ENCODE data around the gene TBC1D1.
"Not testable (repeated sequence)": the region's sequence is repeated elsewhere in the genome, so short reads cannot be mapped to it uniquely, and the experiment has no call there.

Gene TBC1D1

GRCh38 chr4:37970702-37971101, 79.8 kb downstream of the TBC1D1 start:
- DNase-seq, result peak; percentile 50

DNA sequence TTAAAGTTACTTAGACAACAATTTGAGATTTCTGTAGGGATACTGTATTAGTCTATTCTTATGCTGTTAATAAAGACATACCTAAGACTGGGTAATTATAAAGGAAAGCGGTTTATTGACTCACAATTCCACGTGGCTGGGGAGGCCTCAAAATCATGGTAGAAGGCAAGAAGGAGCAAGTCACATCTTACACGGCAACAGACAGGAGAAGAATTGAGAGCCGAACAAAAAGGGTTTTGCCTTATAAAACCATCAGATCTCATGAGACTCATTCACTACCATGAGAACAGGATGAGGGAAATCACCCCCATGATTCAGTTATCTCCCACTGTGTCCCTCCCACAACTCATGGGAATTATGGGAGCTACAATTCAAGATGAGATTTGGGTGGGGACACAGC, 80.3 kb downstream of the TBC1D1 start:
- DNase-seq, result no peak

DNA sequence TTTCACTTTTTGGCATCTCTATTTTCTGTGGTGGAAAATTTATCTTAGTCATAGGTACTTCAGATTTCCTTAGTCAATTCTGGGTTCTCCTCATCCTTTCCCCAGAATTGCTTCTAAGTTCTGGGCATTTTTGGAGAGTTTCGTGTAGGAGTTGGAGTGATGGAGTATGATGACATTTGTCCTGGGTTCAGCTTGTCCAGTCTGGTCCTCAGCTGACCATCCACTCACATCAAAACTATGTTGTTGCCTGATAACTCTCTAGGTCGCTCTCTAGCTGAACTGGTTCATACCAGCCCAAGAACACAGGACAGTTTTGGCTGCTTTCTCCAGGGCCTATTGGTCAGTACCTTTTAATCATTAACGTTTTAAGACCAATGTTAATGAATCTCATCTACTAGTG, 82.6 kb downstream of the TBC1D1 start:
- no peak for DNase-seq

GRCh38 chr4:37975321-37975822, 84.5 kb downstream of the TBC1D1 start:
- DNase-seq, result not testable (repeated sequence)

DNA sequence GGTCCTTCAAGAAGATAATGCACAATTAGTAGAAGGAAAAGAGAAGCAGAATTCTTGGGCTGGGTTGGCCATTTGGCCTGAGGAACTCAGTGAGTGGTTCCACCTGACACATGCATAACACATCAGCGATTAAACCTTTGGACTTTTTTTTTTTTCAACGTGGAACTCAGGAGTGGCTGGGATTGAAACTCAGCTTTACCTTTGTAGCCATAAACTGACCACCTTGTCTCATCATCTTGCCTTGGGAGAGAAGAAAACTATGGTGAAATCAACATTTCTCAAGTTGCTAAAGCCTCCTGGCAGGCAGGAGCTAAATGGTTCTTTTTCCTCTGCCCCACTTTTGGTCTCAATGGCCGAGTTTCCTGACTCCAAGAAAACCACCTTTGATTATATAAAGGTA, 85.6 kb downstream of the TBC1D1 start:
- no peak for DNase-seq

DNA sequence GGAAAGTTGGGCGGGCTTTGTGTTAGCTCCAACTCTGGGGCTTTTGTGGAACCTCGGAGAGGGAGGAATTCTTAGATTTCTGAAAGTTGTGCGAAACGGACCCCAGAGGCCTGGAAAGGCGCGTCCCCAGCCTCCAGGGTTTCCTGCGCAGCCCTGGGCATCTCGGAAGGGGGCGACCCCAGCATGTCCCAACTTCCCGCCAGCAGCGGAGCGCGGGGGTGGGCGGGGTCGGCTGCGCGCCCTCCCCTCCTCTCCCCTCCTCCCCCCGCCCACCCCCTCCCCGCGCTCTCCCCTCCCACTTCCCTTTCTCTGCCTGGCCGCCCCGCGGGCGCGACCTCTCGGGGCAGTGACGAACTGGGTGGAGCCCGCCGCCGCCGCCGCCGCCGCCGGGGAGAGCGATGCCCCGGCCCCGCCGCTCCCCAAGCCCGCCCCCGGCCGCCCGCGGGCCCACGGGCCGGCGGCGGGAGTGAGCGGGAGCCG, 86.1 kb downstream of the TBC1D1 start:
- DNase-seq, result peak; percentile 67

GRCh38 chr4:37977471-37978247, 86.8 kb downstream of the TBC1D1 start:
- DNase-seq, result peak; percentile 57

DNA sequence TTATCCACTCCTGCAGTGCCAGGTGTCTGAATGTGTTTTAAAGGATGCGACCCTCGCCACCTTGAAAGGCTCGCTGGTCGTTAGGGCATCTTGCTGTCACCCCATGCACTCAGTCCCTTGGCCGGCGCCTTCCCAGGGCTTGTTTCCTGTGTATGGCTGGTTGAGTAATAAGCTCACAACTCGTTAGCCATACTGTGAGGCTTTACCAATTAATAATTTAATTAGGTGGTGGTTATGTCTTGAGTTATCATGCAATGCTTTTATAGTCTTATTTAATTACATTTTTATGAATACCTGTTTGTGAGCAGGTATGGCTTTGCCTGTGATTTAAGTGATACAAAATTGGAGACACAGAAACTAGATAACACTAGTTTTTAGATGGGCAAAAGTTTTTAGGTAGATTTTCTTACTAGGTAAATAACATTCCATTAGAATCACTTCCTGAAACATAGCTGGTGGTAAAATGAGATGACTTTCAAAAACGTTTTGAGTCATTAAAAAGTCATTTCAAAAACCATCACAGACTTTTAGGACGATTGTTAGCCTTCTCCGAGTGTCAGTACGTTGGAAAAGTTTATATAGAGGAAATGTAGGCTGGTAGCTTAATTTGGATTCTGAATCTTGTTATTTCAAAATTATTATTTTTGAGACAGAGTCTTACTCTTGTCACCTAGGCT, 87.5 kb downstream of the TBC1D1 start:
- no peak for DNase-seq

GRCh38 chr4:37980246-37980645, 89.4 kb downstream of the TBC1D1 start:
- no peak for DNase-seq

- no peak for DNase-seq
Observed at GRCh38 chr4:37981425-37981824, 90.5 kb downstream of the TBC1D1 start.

- no peak for DNase-seq
Observed at GRCh38 chr4:37981844-37982720, 91.2 kb downstream of the TBC1D1 start.

DNA sequence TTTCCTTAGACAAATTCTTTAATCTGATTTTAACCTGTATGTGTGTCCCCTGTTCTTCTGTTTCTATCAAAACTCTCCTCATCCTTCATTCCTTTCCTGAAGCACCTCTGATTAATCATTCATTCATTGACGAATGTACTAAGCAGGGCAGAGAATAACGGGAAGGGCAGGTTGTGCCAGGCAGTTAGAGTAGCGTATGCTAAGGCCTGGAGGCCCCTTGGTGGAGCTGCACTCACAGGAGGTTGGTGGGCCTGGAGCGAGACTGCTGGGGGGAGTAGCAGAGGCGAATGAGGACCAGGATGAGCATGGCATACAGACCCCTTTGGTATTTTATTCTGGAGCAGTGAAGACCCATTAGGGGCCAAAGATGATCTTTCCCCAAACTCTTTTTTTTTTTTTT, 91.9 kb downstream of the TBC1D1 start:
- DNase-seq, result no peak

DNA sequence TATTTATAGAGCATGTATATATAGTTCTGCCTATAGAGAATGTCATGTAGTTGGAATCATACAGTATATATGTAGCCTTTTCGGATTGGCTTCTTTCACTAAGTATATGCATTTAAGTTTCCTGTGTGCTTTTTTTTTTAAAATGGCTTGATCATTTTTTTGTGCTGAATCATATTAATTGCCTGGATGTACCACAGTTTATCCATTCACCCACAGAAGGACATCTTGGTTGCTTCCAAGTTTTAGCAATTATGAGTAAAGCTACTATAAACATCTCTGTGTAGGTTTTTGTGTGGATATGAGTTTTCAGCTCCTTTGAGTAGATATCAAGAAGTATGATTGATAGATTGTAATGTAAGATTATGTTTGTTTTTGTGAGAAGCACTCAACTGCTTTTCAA, 93.1 kb downstream of the TBC1D1 start:
- DNase-seq, result no peak

GRCh38 chr4:37985730-37986275, 94.9 kb downstream of the TBC1D1 start:
- no peak for DNase-seq

GRCh38 chr4:37988670-37989069, 97.8 kb downstream of the TBC1D1 start:
- DNase-seq, result no peak

DNA sequence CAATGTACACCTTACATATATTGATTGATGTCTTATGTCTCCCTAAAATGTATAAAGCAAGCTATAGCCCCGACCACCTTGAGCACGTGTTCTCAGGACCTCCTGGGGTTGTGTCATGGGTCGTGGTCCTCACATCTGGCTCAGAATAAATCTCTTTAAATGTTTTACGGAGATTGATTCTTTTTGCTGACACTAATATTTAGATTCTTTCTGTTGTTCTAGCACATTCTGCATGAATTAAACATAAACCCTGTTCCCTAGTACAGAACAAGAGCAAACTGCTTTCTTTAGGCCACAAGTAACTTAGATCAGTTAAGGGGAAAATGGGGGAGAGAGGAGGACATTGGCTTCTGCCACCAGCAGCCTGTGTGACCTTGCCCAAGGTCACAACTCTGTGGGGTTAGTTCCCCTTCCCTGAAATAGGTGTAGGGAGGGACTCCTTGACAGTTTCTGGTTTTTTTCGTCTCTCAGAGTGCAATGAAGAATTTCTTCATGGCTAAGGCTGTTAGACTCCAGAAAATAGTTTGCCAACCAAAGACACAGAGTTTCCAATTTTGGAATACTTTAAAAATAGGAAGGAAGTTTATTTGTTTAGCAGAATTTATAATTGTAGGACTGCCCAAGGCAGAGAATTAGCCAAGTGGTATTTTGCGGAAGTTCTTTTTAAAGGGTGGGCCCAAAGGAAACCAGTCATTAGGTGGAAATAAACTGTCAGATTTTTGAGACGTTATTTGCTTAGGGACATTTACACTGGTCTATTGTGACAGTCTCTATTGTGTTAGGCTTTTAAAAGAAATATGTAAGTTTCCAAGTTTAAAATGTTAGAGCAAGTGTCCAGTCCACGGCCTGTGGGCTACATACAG, 98.7 kb downstream of the TBC1D1 start:
- DNase-seq, result no peak

- DNase-seq, result no peak
Observed at GRCh38 chr4:37990731-37991245, 99.9 kb downstream of the TBC1D1 start.

GRCh38 chr4:37991623-37992410, 100.9 kb downstream of the TBC1D1 start:
- no peak for DNase-seq

- no peak for DNase-seq
Observed at GRCh38 chr4:37993806-37994205, 102.9 kb downstream of the TBC1D1 start.

DNA sequence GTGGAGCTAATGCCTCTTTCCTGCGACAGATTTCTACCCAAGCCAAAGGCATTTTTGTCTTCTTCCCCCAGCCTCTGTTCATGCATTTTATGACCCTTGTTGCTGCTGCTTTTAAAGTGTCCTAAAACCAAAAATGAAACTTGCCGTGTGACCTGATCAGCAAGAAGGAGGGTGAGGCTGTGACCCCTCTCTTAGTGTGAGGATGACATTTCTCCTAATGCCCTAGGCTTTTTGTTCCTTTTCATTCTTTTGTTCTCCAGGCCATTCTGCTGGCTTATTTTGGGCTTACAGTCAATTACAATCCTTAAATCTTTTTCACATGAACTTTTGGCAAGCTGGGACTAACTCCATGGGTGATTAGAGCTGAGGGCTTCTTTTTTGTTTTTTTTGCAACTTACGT, 103.7 kb downstream of the TBC1D1 start:
- no peak for DNase-seq

DNA sequence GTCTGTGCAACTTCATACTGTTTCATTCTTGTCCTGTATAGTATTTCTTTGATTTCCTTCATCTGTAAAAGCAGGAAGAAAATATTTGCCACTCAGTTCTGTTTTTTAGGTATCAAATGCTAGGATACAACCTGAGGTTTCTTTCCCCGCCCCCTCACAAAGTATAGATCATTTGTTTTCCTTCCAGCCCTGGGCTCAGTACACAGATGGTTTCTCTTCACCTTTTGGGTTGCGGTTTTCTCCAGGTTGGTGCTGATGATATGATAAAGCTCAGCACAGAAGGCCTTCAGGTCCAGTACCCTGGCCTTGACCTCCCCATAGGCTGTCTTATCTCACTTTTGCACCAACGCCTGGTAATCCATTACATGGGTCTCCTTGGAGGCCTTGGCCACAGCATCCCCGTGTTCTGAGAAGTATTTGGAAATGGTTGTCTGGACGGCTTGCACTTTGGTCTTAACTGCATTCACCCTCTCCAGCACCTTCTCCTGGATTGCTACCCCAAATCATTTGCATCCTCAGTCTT, 104.5 kb downstream of the TBC1D1 start:
- DNase-seq, result no peak
